HUES6 (cell line): Measurements from ENCODE around the gene EFCAB6.

Experiments used
- H3K27ac ChIP-seq: 2 replicates; pipeline ENCODE4 v1.7.0; 2013; ENCODE audit warnings: low read depth, mild to moderate bottlenecking, low read length, inconsistent platforms
- H3K27me3 ChIP-seq: 2 replicates; pipeline ENCODE4 v1.6.1; 2013; ENCODE audit warnings: low read length; ENCODE audit not compliant: control insufficient read depth, insufficient read depth
- H3K36me3 ChIP-seq: 2 replicates; pipeline ENCODE4 v1.6.1; 2013; ENCODE audit warnings: low read length; ENCODE audit not compliant: control insufficient read depth, insufficient read depth
- H3K4me1 ChIP-seq: 2 replicates; pipeline ENCODE4 v1.6.1; 2013; ENCODE audit warnings: low read length; ENCODE audit not compliant: control insufficient read depth, insufficient read depth
- H3K4me3 ChIP-seq: 2 replicates; pipeline ENCODE4 v1.5.1; 2013; ENCODE audit warnings: low read depth, low read length
- H3K9ac ChIP-seq: one replicate; pipeline ENCODE4 v1.6.1; 2013; ENCODE audit warnings: mild to moderate bottlenecking, low read length
- H3K9me3 ChIP-seq: 2 replicates; pipeline ENCODE4 v1.6.1; 2013; ENCODE audit warnings: low read depth, low read length; ENCODE audit not compliant: control insufficient read depth, insufficient read depth

The EFCAB6 gene

DNA sequence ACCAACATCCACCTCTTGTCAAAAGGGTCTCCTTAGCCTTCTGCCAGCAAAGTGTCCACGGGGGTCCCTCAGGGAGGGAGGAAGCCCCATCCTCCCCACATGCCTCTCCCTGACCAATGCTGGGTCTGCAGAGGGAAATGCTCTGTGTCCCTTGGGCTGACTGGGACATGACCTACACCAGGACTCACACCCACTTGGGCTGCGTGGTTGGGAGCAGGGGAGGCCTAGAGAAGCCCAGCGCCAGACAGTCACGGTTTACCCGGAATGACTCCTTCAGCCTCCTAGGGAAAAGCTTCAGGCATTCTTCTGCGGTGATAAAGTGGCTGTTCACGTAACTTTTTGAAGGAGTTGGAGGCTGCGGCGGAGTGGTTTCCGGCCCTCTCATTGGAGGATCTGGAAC lies 180.3 kb downstream of the EFCAB6 start:
- H3K27me3 ChIP-seq, result no peaks in the 10 kb centered on the region
- H3K27ac ChIP-seq, result no peak overlapping the region
- no peaks in the 10 kb centered on the region for H3K36me3 ChIP-seq
- no peaks in the 10 kb centered on the region for H3K9me3 ChIP-seq
- peaks cover 13% of the 10 kb centered on the region for H3K4me1 ChIP-seq
- no peak overlapping the region for H3K9ac ChIP-seq
- H3K4me3 ChIP-seq, result no peak overlapping the region

DNA sequence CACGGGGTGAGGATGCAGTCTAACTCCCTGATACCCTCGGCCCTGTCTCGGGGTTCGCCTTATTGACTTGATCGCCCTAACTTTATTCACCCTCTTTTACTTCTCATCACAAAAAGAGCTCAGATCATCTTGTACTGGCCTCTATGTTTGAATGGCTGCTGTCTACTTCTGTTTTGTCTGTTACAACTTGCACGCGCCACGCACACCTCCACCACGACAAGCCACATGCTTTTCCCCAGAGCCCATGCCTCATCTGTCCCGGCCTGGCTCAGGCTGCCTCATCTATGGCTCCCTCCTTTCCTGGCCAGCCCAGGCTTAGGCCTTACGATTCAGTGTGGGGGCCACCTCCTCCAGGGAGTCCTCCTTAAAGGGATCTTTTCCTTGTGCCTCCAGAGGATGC lies 180.9 kb downstream of the EFCAB6 start:
- Histone ChIP-seq H3K36me3 (no peaks in the 10 kb centered on the region), H3K4me3 (no peak overlapping the region), H3K4me1 (peaks cover 13% of the 10 kb centered on the region), H3K27ac (no peak overlapping the region), H3K27me3 (no peaks in the 10 kb centered on the region), H3K9ac (no peak overlapping the region), H3K9me3 (no peaks in the 10 kb centered on the region)

DNA sequence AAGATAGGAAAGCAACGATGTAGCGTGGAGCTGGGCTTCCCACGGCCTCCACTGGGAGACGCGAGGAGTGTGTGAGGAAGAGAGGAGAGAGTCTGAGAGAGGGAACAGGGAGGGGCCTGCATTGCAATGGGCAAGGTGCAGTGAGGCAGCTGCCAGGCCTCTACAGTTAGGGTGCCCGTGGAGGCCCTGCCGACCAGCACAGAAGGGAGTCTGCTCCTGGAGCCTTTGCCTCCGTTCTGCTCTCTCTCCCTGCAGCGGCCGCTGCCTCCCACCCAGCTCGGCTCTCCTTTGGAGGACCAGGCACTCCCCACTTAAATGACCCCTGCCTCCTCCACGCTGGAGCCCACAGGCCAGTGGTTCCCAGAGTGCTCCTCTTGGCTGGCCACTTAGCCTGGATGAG lies 181.7 kb downstream of the EFCAB6 start:
- Histone ChIP-seq H3K4me1 (peaks cover 13% of the 10 kb centered on the region), H3K9ac (no peak overlapping the region), H3K27ac (no peak overlapping the region), H3K27me3 (no peaks in the 10 kb centered on the region), H3K4me3 (no peak overlapping the region), H3K9me3 (no peaks in the 10 kb centered on the region), H3K36me3 (no peaks in the 10 kb centered on the region)

DNA sequence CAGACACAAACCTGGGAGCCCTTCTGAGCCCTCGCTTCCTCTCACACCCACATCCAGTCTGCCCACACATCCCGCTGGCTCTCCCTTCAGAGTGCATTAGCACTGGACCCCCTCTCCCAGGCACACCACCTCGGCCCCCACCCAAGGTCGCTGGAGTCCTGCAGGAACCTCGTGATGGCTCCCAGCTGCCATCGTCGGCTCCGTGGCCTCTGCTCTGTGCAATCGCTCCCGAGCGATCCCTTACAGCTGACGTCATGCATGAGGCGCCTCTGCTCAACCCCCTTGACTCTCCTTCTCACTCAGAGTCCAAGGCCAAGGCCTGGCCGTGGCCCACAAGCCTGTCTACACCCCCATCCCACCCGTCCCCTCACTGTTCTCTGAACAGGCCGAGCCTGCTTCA lies 183.9 kb downstream of the EFCAB6 start:
- no peak overlapping the region for H3K9ac ChIP-seq
- H3K27me3 ChIP-seq, result no peaks in the 10 kb centered on the region
- no peak overlapping the region for H3K27ac ChIP-seq
- H3K36me3 ChIP-seq, result no peaks in the 10 kb centered on the region
- peaks cover 13% of the 10 kb centered on the region for H3K4me1 ChIP-seq
- H3K9me3 ChIP-seq, result no peaks in the 10 kb centered on the region
- no peak overlapping the region for H3K4me3 ChIP-seq

DNA sequence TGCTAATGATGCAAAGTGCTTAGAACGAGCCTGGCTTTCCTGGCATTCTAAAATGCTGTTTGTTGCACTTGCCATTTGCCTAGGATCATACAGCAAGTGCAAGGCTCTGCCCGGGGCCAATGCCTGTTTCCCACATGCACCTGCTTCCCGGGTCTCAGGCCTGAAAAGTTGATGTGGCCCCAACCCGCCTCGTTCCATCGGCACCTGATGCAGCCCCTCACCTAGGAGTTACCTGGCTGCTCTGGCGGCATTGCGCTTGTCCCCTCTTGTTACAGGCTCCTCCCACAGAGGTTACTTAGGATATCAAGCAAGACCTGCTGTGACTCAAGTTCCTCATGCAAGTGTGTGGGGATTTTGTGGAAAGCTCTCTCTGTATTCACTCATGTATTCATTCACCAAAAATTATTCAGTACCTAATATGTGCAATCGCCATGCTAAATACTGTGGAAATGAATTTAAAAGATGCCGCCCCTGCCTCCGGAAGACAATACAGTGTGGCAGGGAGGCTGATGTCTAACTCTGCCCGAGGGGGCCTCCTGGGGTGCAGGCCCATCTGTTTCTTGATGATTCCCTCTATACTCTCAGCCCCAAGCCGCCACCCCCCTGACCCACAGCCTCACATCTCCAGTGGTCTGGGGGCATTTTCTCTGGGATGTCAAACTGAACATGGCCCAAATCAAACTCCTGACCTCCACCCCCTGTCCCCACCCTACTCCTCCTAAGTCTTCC lies 184.5 kb downstream of the EFCAB6 start:
- Histone ChIP-seq H3K4me3 (no peak overlapping the region), H3K27me3 (no peaks in the 10 kb centered on the region), H3K9ac (no peak overlapping the region), H3K4me1 (peaks cover 13% of the 10 kb centered on the region), H3K9me3 (no peaks in the 10 kb centered on the region), H3K36me3 (no peaks in the 10 kb centered on the region), H3K27ac (no peak overlapping the region)

DNA sequence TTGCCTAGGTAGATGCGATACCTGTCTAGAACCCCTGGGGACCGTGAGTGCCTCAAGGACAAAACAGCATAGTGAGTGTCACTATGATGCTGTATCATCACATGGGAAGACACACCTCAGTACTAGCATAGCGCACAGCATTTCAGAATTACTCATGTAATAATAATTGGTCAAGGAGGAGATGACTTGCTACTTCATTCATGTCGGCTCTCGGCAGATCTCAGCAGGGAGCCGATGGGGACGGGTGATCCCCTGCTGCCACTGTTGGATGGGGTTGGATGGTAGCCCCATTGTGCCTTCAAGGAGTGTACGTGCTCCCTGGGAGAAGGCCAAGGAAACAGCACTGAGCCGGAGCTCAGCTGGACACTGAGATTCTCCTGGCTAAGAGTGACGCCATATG lies 186.9 kb downstream of the EFCAB6 start:
- Histone ChIP-seq H3K27ac (no peak overlapping the region), H3K9me3 (peaks cover 6% of the 10 kb centered on the region; the same call in 1 of the 2 replicates), H3K36me3 (no peaks in the 10 kb centered on the region), H3K9ac (no peak overlapping the region), H3K4me3 (no peak overlapping the region), H3K4me1 (peaks cover 13% of the 10 kb centered on the region), H3K27me3 (no peaks in the 10 kb centered on the region)

DNA sequence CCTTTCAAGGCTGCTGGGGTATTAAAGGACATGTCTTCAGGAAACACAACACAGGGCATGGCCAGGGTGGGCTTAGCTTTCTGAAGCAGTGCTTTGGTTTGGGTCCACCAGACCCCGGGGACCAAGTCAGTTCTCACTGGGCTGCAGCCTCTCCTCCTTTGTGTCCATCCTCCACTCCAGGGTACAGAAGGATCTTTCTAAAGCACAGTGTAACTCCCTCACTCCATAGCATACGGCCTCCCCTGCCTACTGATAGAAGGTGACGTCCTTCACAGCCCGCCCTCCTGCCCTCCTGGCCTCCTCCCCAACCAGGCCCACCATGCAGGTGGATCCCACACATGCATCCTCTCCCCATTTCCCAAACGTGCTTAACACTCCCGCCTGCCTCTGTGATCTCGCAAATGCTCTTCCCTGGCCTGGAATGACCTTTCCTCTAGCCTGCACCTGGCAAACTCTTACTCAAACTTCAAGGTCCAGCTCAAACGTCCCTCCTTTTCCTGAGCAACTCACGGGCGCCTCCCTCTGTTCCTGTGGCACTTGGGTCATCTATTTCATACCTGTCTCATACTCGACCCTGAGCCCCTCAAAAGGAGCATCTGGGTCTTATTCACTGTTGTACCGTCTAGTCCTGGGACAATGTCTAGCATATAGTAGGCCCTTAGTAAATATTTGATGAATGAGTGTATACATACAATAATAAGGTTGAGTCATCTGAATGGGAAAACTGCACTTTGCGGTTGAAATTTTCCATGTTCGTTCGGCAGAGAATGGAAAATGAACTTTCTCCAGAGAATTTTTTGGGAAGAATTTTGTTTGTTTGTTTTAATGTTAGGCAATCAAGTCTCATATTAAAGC lies 187.7 kb downstream of the EFCAB6 start:
- no peaks in the 10 kb centered on the region for H3K27me3 ChIP-seq
- peaks cover 11% of the 10 kb centered on the region; the same call in 1 of the 2 replicates for H3K9me3 ChIP-seq
- H3K27ac ChIP-seq, result no peak overlapping the region
- no peak overlapping the region for H3K4me3 ChIP-seq
- no peaks in the 10 kb centered on the region for H3K36me3 ChIP-seq
- no peak overlapping the region for H3K9ac ChIP-seq
- peaks cover 13% of the 10 kb centered on the region for H3K4me1 ChIP-seq

DNA sequence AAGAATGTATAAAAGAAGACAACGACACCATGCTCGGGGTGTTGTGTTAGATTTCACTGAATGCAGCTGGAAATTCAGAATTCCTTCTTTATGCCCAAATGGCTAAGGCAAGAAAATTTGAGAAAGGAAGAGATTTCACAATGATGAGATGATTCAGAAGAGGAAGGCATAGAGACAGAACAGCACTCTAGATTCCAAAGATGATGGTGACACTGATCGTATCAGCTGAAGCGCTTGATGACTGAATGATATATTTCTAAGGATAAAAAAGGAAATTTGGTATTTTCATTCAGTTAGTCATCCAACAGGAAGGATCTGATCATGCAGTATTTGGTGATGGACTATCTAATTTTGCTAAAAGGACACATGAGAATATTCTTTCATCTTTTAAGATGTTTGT lies 189.2 kb downstream of the EFCAB6 start:
- H3K36me3 ChIP-seq, result no peaks in the 10 kb centered on the region
- peaks cover 15% of the 10 kb centered on the region; the same call in 1 of the 2 replicates for H3K9me3 ChIP-seq
- no peaks in the 10 kb centered on the region for H3K27me3 ChIP-seq
- peaks cover 7% of the 10 kb centered on the region; the same call in 1 of the 2 replicates for H3K4me1 ChIP-seq
- no peak overlapping the region for H3K9ac ChIP-seq
- no peak overlapping the region for H3K27ac ChIP-seq
- no peak overlapping the region for H3K4me3 ChIP-seq

DNA sequence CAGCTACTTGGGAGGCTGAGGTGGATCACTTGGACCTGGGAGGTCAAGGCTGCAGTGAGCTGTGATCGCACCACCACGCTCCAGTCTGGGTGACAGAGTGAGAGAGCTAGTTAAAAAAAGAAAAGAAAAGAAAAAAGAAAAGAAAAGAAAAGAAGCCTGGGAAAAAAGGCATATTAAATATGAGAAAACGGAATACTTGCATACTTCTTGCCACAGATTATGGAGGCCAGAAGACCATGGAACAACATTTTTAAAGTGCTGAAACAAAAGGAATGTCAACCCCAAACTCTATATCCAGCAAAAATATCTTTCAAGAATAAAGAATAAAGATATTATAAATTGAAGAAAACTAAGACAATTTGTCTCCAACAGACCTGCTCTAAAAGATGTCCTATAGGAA lies 191.9 kb downstream of the EFCAB6 start:
- Histone ChIP-seq H3K9me3 (peaks cover 15% of the 10 kb centered on the region; the same call in 1 of the 2 replicates), H3K36me3 (no peaks in the 10 kb centered on the region), H3K4me3 (no peak overlapping the region), H3K27me3 (no peaks in the 10 kb centered on the region), H3K4me1 (no peaks in the 10 kb centered on the region), H3K9ac (no peak overlapping the region), H3K27ac (no peak overlapping the region)

DNA sequence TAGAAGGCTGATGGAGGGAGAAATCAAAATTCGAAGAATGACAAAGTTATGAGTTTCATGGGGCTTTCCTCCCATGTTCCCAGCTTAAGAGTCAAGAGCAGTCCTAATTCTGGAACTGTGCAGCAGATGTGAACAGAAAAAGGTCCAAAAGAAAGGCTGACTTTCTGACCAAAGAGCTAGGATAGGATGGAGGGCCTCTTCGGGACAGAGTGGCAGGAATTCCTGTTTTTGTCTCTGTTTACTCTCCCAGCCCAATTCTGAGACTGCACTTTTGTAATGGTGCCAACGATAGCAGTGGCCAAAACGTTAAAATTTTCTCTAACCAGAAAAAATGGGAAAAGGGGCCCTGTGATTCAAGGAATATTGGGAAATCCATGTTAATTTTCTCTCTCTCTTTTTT lies 193.6 kb downstream of the EFCAB6 start:
- Histone ChIP-seq H3K36me3 (no peaks in the 10 kb centered on the region), H3K4me3 (no peak overlapping the region), H3K4me1 (no peaks in the 10 kb centered on the region), H3K27ac (no peak overlapping the region), H3K9me3 (peaks cover 15% of the 10 kb centered on the region; the same call in 1 of the 2 replicates), H3K9ac (no peak overlapping the region), H3K27me3 (no peaks in the 10 kb centered on the region)

DNA sequence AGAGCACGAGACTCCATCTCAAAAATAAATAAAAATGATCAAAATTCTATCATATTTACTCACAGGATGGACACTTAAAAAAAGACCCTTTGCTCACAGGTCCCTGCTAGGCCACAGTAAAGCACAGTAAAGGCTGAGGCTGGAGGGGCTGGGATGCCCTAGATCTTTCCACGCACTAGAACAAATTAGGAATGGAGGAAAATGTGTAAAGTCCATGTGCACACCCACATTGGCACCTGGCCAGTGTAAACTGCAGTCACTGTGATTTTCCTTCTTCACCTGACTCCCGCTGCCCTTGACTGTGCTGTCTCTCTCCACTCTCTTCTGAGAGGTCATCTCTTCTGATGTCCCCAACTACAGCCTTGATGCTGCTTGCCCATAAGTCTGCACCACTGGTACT lies 195.5 kb downstream of the EFCAB6 start:
- Histone ChIP-seq H3K9me3 (peaks cover 15% of the 10 kb centered on the region; the same call in 1 of the 2 replicates), H3K27ac (no peak overlapping the region), H3K27me3 (no peaks in the 10 kb centered on the region)

More for the DNA sequence above, 195.5 kb downstream of the EFCAB6 start:
- Histone ChIP-seq H3K36me3 (no peaks in the 10 kb centered on the region), H3K4me1 (no peaks in the 10 kb centered on the region), H3K4me3 (no peak overlapping the region), H3K9ac (no peak overlapping the region)
